Measurements from ENCODE around the gene LARGE2. TPM values are rescaled to one million over a fixed set of nuclear protein-coding genes. Genes with fewer than 3 reads are reported as not detected.

The LARGE2 gene
- total and polyA plus RNA-seq, 10 donors = 2.5 to 18.8 (median 6.2) TPM

GRCh38 chr11:45930031-45930794, 7.8 kb downstream of the LARGE2 start:
- Histone ChIP-seq H3K27ac (peak overlapping the region in 7 of 8 donors; percentile 46 to 86 (median 77)), H3K4me1 (peaks cover 17 to 84% (median 57%) of the 10 kb centered on the region in 6 donors), H3K36me3 (peaks cover 0 to 53% (median 28%) of the 10 kb centered on the region in 6 donors), H3K9me3 (no peaks in the 10 kb centered on the region), H3K4me3 (peak overlapping the region in 5 of 8 donors; percentile 10 to 60 (median 30)), H3K27me3 (replicated peaks in 1 of 7) (peaks cover 0 to 10% (median 0%) of the 10 kb centered on the region in 7 donors)
- DNase-seq = peak; percentile 95
- TF ChIP-seq CTCF (IDR thresholded peaks at IDR 0.05 in 8 of 11, conservative IDR thresholded peaks at IDR 0.05 in 3 of 11) (no peak), POLR2A (IDR thresholded peaks at IDR 0.05) (no peak), POLR2AphosphoS5 (IDR thresholded peaks at IDR 0.05) (peak; percentile 92 to 96 (median 93))
- WGBS, 5 donors = 44 to 56% (median 51%) methylated on average over 11 to 14 of the region's 14 CpGs
- intact Hi-C loops (cut with DNase I; ENCODE audit: low total_unique reads) = no loop called here

GRCh38 chr11:45930951-45931570, 8.6 kb downstream of the LARGE2 start:
- peaks cover 0 to 2% (median 0%) of the 10 kb centered on the region in 7 donors for H3K27me3 ChIP-seq (replicated peaks in 1 of 7)
- peak overlapping the region in 6 of 8 donors; percentile 14 to 86 (median 78) for H3K27ac ChIP-seq
- 76 to 85% (median 81%) methylated on average over 7 to 8 of the region's 8 CpGs for WGBS, 5 donors
- H3K9me3 ChIP-seq = no peaks in the 10 kb centered on the region
- peaks cover 17 to 93% (median 64%) of the 10 kb centered on the region in 6 donors for H3K4me1 ChIP-seq
- intact Hi-C loops (cut with DNase I; ENCODE audit: low total_unique reads) = no loop called here
- TF ChIP-seq POLR2A (IDR thresholded peaks at IDR 0.05) (no peak), POLR2AphosphoS5 (IDR thresholded peaks at IDR 0.05) (no peak), CTCF (IDR thresholded peaks at IDR 0.05 in 8 of 11, conservative IDR thresholded peaks at IDR 0.05 in 3 of 11) (no peak)
- H3K4me3 ChIP-seq = peak overlapping the region in 5 of 8 donors; percentile 10 to 60 (median 30)
- peaks cover 0 to 61% (median 37%) of the 10 kb centered on the region in 6 donors for H3K36me3 ChIP-seq
- peak; percentile 72 for DNase-seq

GRCh38 chr11:45931739-45932138, 9.3 kb downstream of the LARGE2 start:
- Histone ChIP-seq H3K27me3 (replicated peaks in 1 of 7) (no peaks in the 10 kb centered on the region), H3K36me3 (peaks cover 0 to 68% (median 37%) of the 10 kb centered on the region in 6 donors), H3K9me3 (no peaks in the 10 kb centered on the region), H3K4me1 (peaks cover 17 to 98% (median 67%) of the 10 kb centered on the region in 6 donors), H3K4me3 (peak overlapping the region in 5 of 8 donors; percentile 21 to 60 (median 30)), H3K27ac (peak overlapping the region in 6 of 8 donors; percentile 12 to 86 (median 78))
- intact Hi-C loops (cut with DNase I; ENCODE audit: low total_unique reads) = no loop called here
- peak; percentile 71 for DNase-seq
- 76 to 85% (median 80%) methylated on average over 7 to 10 of the region's 10 CpGs for WGBS, 5 donors
- TF ChIP-seq POLR2AphosphoS5 (IDR thresholded peaks at IDR 0.05) (no peak), CTCF (IDR thresholded peaks at IDR 0.05 in 8 of 11, conservative IDR thresholded peaks at IDR 0.05 in 3 of 11) (no peak), POLR2A (IDR thresholded peaks at IDR 0.05) (no peak)

GRCh38 chr11:45932217-45932616, 9.8 kb downstream of the LARGE2 start:
- H3K4me1 ChIP-seq = peaks cover 17 to 98% (median 67%) of the 10 kb centered on the region in 6 donors
- peak overlapping the region in 4 of 8 donors; percentile 77 to 86 (median 79) for H3K27ac ChIP-seq
- H3K36me3 ChIP-seq = peaks cover under 1 to 73% (median 38%) of the 10 kb centered on the region in 6 donors
- H3K9me3 ChIP-seq = no peaks in the 10 kb centered on the region
- intact Hi-C loops (cut with DNase I; ENCODE audit: low total_unique reads) = no loop called here
- H3K27me3 ChIP-seq (replicated peaks in 1 of 7) = no peaks in the 10 kb centered on the region
- H3K4me3 ChIP-seq = peak overlapping the region in 5 of 8 donors; percentile 21 to 60 (median 30)
- 76 to 91% (median 80%) methylated on average over 7 to 8 of the region's 8 CpGs for WGBS, 5 donors
- no peak for DNase-seq
- TF ChIP-seq POLR2AphosphoS5 (IDR thresholded peaks at IDR 0.05) = no peak
- no peak for TF ChIP-seq POLR2A (IDR thresholded peaks at IDR 0.05)
